DMS153 treated with DMSO at 0.1 percent for 48 hours (cell line): ENCODE results near the gene FARP1.

Experiments used
- DNase-seq: peaks from one replicate; lab custom pipeline; 2025; ENCODE audit not compliant: unreplicated experiment; lab: John Stamatoyannopoulos, UW

The FARP1 gene

DNA sequence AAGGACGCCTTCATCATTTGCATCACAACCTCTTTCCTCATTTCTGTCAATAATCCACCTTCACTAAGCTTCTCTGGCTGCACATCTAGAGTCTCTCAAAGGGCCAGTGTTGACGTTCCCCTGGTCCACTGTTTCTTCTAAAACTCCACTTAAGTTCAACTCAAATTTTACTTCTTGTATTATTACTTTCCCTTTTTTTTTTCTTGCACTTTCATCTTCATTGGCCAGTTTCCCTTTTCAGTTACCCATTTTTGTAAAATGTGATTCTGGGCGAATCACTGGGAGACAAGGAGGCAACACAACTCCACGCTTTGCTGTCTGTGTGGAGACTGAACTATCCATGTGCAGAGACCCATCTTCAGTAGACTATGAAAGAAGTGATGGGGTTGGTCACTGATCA lies 162.8 kb downstream of the FARP1 start:
- DNase-seq: no peak

GRCh38 chr13:98307463-98308085 lies 164.7 kb downstream of the FARP1 start:
- DNase-seq: no peak

DNA sequence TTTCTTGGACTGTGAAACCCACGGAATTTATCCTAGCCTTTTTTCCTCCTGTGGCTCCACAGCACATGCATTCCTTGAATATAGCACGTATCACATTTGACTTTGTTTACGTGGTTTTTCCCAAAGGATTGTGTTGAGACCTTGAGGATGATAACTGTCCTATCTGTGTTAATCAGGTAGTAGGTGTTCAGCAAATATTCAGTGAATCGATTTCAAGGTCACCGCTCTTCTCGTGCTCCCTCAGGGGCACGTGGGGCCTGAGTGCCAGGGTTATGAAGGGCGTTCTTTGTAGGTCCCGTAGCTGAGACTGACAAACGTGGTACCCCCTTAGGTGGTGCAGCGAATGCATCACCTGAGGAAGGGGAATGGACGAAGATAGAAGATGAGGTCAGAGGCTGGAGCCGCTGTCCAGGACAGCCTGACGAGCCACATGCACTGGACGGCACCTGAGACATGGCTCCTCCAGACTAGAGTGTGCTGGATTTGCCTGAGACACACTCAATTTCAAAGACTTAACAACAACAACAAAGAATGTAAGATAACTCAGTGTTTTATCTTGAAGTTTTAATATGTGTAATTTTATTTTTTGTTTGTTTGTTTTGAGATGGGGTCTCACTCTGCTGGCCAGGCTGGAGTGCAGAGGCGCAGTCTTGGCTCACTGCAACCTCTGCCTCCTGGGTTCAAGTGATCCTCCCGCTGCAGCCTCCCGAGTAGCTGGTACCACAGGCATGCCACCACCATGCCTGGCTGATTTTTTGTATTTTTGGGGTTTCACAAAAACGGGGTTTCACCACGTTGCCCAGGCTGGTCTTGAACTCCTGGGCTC lies 165.4 kb downstream of the FARP1 start:
- DNase-seq: no peak

DNA sequence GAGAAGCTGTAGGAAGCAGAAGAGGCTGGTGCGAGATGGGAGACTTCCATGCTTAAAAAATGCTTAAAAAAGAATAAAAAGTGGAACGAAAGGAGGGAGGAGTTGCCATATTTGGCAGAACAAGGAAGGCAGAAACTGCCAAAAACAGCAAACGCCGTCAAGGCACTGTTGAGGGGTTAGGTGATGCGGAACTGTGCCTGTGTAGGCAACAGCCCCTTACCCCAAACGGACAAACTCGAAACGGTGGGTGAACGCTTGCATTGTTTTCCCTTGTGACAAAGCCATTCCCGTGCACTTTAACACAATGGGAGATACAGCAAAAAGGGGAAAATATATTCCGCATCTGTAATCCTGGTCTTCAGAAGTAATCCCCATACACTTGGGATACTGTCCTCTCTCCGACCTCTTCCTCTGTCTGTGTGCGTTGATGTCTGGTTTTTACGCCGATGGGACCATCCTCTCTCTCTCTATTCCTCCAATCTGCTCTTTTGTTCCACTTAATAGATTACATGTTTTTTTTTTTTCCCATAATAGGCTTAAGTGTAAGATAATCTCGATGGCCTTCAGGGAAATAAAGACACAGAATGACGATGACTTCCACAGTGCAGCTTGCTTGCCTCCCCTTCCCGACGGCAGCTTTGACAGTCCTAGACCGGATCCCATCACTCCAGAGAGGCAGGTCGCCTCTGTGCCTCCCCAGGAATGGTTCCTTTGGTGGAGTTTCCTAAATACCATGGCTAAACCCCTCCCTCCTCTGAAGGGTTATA lies 166.9 kb downstream of the FARP1 start:
- no peak for DNase-seq

DNA sequence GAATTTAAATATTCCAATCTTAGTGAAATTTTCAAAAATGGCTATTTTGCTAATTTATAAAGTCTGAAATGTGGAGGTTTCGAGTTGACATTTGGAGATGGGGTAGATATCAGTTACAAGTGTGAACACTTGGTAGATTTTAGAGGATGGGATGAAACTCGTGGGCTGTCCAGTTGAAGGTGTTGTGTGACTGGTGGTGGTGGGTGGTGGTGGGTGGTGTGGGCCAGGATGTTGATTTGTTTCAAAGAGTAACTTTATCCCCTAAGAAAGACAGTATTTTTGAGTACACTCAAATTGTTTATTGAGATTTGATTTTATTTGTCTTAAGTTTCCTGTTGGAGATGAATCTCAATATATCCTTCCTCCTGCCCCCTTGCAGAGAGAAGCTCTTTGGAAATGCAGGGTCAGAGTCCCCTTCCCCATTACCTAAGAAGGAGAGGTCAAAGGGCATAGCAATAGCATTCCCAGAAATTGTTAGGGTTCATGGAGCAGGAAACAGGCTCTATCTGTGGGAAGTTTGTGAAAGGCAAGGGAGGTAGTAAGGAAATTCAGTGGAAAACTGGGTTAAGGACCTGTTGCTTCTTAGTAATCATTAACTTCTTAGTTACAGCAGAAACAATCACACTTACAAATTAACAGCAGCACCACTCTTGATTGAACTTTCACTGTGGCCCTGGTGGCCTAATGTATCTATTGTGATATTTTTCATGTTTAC lies 167.7 kb downstream of the FARP1 start:
- DNase-seq: no peak

GRCh38 chr13:98311200-98311548 lies 168.3 kb downstream of the FARP1 start:
- DNase-seq: no peak

DNA sequence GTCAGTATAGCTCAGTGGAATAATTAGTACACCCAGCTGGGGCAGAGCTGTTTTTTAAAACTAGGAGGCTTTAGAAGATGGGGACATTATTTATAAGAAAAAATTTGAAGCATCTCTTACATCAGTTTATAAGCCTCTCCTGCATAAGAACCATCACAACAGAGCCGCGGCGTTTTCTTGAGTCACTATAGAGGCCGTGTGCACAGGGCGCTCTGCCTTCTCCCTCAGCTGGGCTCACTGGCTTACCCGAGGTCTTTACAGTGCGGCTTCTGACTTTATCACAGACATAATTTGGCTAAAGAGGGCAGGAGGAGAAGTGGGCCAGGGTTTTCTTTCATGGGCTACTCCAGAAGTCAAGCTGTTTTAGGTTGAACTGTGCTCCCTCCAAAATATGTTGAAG lies 169.7 kb downstream of the FARP1 start:
- no peak for DNase-seq

DNA sequence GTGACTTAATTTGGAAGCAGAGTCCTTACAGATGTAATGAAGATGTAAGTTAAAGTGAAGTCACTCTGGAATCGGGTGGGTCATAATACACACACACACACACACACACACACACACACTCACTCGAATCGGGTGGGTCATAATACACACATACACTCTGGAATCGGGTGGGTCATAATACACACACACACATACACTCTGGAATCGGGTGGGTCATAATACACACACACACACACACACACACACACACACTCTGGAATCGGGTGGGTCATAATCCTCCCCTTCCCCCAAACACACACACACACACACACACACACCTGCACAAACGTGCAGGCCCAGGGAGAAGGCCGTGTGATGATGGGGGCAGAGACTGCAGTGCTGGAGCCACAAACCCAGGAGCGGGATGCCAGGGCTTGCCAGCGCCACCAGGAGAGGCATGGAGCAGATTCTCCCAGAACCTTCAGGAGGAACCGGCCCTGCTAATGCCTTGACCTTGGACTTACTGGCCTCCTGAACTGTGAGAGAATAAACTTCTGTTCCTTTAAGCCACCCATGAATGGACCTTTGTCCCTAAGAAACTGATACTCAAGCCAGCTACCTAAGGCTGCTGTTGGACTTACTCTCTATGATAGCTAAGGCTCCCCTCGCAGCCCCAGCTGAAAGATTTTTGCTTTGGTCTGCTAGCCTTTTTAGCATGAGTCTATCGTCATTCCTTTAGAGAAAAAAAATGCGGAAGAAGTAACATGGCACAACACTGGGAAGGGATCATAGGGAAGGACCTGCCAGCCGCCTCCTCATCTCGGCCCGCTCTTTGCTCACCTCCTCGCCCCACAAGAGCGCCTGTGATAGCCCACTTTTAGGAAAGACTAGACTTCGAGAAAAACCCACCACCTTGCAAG lies 170.4 kb downstream of the FARP1 start:
- DNase-seq: no peak

DNA sequence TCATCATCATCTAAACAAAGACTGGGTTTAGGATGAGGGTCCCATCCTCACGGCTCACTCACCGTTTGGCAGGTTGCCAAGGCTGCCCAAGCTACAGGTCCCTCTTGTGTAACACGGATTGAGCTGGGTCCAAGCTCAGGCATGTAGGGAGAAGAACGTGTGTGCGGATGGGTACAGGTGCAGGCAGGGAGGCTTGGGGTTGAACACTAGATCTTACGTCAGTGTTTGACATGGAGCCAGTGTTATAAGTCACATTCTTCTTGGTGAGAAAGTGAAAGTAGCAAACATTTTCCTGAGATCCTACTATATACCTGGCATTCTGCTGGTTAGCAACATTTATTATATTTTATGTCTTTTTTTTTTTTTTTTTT lies 171.0 kb downstream of the FARP1 start:
- no peak for DNase-seq

DNA sequence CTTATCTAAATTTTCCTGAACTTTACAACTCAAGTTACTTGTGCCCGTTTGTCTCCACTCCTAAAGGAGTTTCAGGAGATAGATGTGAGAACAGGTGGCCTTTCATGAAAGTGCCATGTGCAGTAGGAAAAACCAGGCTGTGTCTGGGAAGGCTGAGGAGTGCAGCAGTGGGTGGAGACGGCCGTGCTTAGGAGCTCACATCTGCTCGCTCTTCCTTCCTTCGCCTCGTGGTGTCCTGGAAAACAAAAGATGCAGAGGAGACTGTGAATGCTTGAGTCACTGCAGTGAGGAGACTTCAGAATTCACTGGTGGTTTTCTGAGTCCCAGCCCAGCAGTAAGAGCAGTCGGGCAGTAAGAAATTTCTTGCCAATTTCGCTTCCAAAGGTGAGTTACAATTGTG lies 172.6 kb downstream of the FARP1 start:
- DNase-seq: no peak

DNA sequence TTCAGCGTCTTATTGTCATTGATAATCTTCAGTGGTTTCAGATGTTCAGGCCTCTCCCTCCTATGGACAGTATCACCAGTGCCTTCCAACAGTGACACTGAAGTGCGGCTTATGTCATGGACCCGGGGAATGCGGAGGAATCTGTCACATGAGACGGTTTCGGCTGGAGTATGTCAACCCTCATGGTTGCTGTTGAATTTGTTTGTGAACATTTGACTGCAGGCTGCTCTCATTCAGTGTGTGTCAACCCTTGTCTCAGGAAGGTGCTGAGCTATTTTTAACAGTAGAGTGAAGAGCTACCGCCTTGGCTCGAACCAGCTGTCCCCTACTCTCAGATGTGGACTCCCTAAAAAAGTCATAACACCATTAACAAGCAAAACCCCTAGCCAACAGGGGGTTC lies 173.0 kb downstream of the FARP1 start:
- DNase-seq: no peak

GRCh38 chr13:98317573-98318171 lies 174.8 kb downstream of the FARP1 start:
- no peak for DNase-seq

DNA sequence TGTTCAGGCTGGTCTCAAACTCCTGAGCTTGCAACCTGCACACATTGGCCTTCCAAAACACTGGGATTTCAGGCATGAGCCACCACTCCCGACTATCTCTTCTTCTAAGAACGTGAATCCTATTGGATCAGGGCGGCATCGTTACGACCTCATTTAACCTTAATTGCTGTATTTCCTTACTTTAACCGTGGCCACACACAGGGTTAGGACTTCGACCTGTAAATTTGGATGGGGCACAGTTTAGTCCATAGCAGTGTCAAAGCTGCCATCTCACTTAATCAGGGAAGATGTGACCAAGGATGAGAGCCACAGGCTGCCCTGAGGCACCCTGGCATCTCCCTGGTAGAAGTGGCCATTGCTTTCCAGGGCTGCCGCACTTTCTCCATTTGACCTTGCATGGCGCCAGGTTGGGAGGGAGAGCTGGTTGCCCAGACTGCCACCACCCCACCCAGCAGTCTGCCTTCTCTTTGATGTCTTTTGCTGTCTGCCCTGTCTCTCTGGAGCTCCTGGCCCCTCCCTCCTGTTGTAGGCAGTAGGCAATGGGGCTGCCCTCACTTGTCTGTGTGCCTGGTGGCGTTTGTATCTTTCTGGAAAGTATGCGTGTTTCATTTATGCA lies 175.5 kb downstream of the FARP1 start:
- no peak for DNase-seq

- DNase-seq: no peak
Observed at GRCh38 chr13:98320561-98321105, 177.7 kb downstream of the FARP1 start.

- DNase-seq: no peak
Observed at GRCh38 chr13:98321395-98321794, 178.5 kb downstream of the FARP1 start.

- DNase-seq: no peak
Observed at GRCh38 chr13:98322091-98322718, 179.3 kb downstream of the FARP1 start.

GRCh38 chr13:98324105-98324504 lies 181.2 kb downstream of the FARP1 start:
- peak; percentile 14 for DNase-seq

DNA sequence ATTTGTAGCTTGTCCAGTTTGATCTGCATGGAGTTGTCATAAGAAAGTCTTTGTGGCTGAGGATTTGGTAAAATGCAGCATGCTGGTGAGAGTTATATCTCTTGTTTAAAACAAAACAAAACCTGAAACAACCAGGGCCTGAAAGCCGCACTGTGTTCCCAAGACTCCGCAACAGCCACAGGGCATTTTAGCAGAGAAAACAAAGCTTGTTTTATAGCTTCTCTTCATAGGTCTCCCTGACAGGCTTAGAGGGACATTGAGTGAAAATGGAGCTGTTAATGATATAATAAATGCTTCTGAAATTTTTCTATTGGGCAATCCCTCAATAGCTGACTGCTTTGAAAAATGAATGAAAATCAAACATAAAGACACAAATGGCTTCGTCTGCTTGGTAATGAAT lies 182.8 kb downstream of the FARP1 start:
- DNase-seq: peak; percentile 13

GRCh38 chr13:98326291-98326690 lies 183.4 kb downstream of the FARP1 start:
- DNase-seq: no peak
